Keratinocyte (primary cell): ENCODE results near the gene DRGX.

Source experiments
- CTCF ChIP-seq, 3 experiments: IDR thresholded peaks in 1 of 3; conservative IDR thresholded peaks in 1 of 3; optimal IDR thresholded peaks in 1 of 3; 2 replicates in 2 of 3; 3 replicates in 1 of 3; pipeline versions ENCODE3 to v1.5.1; 2011; ENCODE audit warnings: low read length in 3 of 3, mild to moderate bottlenecking in 3 of 3, moderate library complexity in 2 of 3, control low read depth in 1 of 3, inconsistent platforms in 1 of 3; ENCODE audit not compliant: insufficient read depth in 2 of 3; ENCODE audit errors: extremely low read depth in 1 of 3
- EZH2 ChIP-seq: IDR thresholded peaks from one replicate; pipeline ENCODE4 v1.6.1; 2012; ENCODE audit warnings: inconsistent platforms, mild to moderate bottlenecking, low read length, moderate library complexity

- TF ChIP-seq CTCF (optimal IDR thresholded peaks at IDR 0.05 in 1 of 3, IDR thresholded peaks at IDR 0.05 in 1 of 3, conservative IDR thresholded peaks at IDR 0.05 in 1 of 3; ENCODE audit: extremely low read depth in 1 of 3, insufficient read depth in 2 of 3, low read length in 3 of 3) (no peak), EZH2 (no peak)
Observed at GRCh38 chr10:49381111-49381900, 14.6 kb downstream of the DRGX start.
